H1 (cell line): ENCODE data around the gene OGFOD1. TPM values are rescaled to one million over a fixed set of nuclear protein-coding genes. Genes with fewer than 3 reads are reported as not detected.

Experiments used
- FOSL1 ChIP-seq: IDR thresholded peaks from 2 replicates; pipeline ENCODE4 v1.6.1; 2011; ENCODE audit warnings: mild to moderate bottlenecking, low read depth, low read length, moderate library complexity; ENCODE audit not compliant: insufficient read depth
- polyA plus RNA-seq, 7 experiments: library from polyadenylated mRNA; depleted of rRNA in 3 of 7; stranded (reverse) in 5 of 7; unstranded in 2 of 7; fragments of >200 nt in 5 of 7; fragments of 200-250 nt in 2 of 7; gene quantifications; 1 replicate in 5 of 7; 2 replicates in 1 of 7; 4 replicates in 1 of 7; pipeline versions ENCODE4 v1.2.1 to v1.2.3, GENCODE V29; 2011 to 2013; ENCODE audit warnings: missing spikeins in 2 of 7, mixed read lengths in 2 of 7
- total RNA-seq: library from RNA; stranded (reverse); fragmentation: NEBNext Ultra II Directional; extraction: Animal tissue kit (Norgen Biotek cat#: 25700); gene quantifications from 2 replicates; pipeline ENCODE4 v1.2.1, GENCODE V29; 2021

OGFOD1 gene
- total and polyA plus RNA-seq, 2 of the 8 experiments (the other 6 are each of a cell fraction or from before 2014, with no cell fraction given), result 24.6 to 61.4 TPM

- no peak for TF ChIP-seq FOSL1
These were observed 32.0 kb downstream of the OGFOD1 start (continued) for GRCh38 chr16:56483394-56483793.
